Stimulated activated CD8-positive, alpha-beta memory T cell treated with anti-CD3 and anti-CD28 coated beads, Interleukin-4, amount 100 ng/mL, for 1 hour (primary cell): Measurements from ENCODE around the gene SIGLEC11.
A peak's percentile ranks its signal among the peaks of the same experiment; 100 is the strongest.
"Not testable (repeated sequence)": the region's sequence is repeated elsewhere in the genome, so short reads cannot be mapped to it uniquely, and the experiment has no call there.

Experiments used
- DNase-seq, 2 donors: peaks; one replicate each; pipeline ENCODE4 v3.0.0-alpha.2; 2020; ENCODE audit warnings: low read depth in 2 of 2, low spot score in 1 of 2

Gene SIGLEC11

DNA sequence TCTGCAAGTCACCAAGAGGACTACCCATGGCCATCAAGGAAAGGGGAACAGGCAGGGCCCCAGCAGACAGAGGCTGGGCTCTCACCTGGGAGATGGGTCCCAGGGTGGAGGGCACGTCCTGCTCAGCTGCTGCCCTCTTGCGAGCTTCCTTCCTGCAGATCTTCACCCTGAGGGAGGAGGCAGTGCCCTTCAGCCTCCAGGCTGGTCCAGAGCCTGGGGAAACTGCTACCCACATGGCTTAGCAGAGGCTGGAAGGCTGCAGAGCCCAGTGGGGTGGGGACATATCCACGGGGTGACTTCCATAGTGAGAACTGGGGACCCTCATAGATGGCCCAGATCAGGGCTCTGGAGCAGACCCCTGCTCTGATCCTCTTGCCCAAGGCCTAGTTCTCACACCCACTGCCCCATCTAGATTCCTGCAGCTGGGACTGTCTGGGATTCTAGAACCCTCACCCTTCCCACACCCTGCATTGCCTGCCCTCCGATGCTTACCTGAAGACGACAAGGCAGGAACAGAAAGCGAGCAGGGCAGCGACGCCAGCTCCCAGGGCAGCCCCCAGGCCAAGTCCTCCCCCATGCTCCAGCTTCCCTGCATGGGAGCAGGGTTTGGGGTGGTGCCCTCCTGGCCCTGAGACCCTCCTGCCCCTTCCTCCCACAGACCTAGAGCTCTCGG, 9.0 kb downstream of the SIGLEC11 start:
- no peak for DNase-seq

DNA sequence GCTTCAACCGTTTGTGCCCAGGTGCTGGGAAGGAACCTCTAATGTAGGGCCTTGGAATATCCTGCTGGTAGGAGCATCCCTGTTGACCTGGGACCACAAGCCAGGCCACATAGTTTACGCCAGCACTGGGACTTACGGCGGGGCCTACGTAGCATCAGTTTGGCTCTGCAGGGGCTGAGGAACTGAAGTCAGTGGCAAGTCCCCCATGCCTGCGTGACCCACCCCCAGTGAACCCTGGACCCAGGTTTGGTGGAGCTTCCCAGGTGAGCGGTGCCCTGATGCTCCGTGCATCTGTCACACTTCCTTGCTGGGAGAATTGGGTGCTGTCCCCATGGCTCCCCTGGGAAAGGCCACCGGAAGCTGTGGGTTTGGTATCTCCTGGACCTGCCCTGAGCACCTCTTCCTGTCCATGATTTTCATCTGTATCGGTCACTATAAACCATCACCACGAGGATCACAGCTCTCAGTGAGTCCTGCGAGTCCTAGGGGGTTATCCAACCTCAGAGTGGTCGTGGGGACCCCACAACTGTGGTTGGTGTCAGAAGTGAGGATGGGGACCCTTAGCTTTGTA, 9.9 kb downstream of the SIGLEC11 start:
- DNase-seq, result no peak

DNA sequence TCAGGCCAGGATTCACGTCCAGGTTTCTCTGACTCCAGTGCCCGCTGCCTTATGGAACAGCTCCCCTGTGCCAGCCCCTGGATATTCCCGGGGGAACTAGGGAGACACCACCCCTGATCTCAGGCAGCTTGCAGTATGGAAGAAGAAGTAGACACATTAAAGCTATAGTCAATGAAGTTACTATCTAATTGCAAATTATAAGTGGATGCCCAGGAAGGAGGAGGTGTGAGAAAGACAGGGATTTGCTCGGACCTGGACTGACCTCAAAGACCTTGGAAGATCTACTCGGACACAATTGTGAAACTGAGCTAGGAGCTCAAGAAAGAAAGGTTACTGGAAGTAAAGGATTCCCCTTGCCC, 10.4 kb downstream of the SIGLEC11 start:
- DNase-seq, result no peak

DNA sequence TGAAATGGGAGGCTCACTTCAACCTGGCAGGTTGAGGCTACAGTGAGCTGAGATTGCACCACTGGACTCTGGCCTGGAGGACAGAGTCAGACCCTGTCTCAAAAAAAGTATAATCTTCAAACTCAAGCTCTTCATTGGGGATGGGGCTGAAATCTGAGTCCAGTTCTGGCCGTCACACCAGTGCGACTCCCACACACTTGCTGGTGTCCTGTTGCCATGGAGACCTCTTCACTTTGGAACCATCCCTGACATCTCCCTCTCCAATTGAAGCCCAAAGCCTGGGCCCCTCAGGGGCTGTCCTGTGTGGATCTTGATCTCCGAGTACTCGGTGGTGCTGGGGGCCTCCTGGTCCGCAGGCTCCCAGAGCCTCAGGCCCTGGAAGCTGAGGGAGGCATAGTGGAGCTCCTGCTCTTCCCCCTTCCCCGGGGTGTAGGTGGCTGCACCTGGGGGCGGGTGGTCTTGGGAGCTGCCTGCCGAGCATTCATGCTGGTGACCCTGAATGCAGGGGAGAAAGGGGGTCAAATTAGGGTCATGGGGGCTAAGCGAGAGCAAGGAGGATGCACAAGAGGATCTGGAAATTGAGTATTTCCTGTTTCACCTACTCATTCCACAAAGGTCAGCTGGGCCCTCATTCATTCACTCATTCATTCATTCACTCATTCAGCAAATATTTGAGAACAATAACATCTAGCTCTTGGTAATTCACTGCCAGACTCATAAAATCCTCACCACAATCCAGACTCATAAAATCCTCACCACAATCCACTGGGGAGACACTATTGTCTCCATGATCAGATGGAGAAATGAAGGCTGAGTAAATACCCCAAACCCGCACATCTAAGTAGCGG, 11.0 kb downstream of the SIGLEC11 start:
- DNase-seq, result no peak

DNA sequence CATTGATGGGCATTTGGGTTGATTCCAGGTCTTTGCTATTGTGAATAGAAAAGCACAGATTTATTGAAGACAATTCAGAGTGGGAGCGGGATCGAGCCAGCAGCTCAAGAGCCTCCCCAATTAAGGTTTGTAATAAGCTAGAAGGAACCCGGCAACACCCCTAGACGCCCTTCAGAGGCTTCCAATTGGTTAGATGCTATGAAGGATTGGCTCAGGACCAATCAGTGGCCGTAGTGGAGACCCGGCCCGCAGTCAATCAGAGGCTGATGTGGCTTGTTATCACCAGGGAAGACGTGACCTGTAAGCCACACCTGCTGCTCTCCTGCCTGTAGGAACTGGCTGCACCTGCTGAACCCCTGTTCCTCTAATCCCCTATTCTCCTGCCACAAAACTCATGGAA, 14.6 kb downstream of the SIGLEC11 start:
- no peak for DNase-seq

DNA sequence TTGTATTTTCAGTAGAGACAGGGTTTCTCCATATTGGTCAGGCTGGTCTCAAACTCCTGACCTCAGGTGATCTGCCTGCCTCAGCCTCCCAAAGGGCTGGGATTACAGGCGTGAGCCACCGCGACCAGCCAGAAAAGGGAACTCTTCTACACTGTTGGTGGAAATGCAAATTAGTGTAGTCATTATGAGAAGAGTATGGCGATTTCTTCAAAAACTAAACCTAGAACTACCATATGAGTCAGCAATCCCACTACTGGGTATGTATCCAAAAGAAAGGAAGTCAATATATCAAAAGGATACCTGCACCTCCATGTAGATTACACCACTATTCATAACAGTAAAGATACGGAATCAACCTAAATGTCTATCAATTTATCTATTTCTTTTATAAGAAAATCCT, 16.4 kb downstream of the SIGLEC11 start:
- DNase-seq, result not testable (repeated sequence)

DNA sequence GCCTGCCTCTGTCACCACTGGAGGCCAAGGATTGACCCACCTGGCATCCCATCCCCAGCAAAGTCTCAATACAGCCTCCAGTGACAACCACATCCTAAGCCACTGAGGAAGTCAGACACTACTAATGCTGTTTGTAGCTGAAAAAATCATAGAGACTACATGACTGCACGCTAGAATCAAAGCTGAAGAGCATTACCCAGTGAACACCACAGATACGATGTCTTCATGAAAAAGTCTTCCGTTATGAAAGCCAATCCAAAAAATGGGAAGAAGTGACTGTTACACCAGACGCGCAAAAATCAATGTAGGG, 20.5 kb downstream of the SIGLEC11 start:
- DNase-seq, result no peak

DNA sequence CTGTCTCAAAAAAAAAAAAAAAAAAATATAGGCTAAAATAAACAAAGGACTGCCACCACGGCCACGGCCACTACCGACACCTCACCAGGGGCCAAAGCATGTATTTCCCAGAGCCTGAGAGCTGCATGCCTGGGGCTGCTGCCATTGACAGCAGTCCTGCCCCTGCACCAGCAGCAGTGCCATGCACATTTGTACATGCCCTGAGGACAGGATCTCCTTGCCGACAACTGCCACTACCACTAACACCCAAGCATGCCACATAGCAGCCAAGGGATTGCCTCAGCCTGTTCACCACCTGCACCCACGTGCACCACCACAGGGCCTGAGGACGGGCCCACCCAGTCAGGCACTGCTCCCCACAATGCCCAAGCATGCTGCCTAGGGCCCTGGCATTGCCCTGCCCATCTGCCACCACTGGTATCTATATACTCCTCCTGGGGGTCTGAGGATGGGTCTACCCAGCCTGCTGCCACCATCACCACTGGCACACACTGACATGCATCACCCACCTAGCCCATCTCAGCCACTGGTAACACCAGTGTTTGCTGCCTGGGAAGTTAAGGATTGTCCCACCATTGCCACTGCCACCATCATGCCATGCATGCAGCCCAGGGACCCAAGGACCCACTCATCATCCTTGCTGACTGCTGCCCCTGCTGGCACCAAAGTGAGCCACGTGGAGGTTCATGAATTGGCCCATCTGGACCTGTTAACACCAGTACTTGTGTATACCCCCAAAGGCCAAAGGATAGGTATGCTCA, 21.1 kb downstream of the SIGLEC11 start:
- DNase-seq, result no peak

DNA sequence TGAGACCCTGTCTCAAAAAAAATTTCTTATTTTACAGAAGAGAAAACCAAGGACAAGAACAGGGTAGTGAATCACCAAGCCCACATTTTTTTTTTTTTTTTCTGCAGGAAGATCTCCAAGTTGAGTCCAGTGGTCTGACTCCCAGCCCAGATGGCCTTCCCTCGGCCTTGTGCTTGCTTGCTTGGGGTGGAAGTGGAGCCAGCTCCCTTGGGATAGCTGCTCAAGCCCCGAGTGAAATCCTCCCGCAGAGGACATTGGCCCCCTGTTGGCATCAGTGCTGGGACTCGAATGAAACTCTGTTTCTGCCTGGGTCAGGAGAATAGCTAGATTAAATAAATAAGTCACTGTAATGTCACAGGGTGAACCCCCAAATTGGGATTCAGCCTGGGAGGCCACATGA, 22.3 kb downstream of the SIGLEC11 start:
- no peak for DNase-seq

DNA sequence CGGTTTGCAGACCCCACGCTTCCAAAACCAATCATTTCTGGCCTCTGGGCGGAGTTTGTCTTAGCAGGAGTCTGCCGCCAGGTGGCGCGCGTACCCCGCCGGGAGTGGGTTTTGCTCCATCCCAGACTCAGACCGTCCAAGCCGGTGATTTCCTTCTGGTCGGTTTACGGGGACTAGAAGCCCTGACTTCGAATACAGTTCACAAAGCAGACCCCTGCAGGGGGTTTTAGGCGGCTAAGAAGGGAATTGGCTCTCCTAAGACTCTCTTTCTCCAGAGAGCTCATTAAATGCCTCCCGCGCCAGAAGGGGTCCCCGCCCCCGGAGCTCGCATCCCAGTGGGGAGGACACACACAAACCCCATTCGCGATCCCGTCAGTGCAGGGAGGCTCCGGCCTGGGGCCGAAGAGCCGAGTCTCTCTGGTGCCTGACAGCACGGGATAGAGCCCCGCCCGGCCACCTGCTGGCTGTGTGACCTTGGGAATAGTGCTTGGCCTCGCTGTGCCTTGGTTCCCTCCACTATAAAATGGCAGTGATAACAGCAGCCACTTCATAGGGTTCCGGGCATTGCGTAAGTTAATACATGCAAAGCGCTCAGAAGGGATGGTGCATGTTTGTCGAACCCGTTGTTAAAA, 23.1 kb downstream of the SIGLEC11 start:
- DNase-seq, result peak; percentile 56 to 62

DNA sequence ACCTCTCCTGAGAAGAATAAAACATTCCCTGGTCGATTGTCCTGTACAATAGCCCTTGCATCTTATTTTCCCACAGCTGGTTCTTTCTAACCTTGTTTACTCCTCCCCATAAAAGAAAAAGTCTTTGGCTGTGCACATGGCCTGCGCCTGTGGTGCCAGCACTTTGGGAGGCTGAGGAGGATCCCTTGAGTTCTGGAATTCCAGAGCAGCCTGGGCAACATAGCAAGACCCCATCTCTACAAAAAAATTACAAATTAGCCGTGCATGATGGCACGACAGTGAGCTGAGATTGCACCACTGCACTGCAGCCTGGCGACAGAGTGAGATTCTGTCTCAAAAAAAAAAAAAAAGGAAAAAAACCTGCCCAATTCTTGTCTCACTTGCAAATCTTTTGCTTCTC, 24.4 kb downstream of the SIGLEC11 start:
- DNase-seq, result no peak

DNA sequence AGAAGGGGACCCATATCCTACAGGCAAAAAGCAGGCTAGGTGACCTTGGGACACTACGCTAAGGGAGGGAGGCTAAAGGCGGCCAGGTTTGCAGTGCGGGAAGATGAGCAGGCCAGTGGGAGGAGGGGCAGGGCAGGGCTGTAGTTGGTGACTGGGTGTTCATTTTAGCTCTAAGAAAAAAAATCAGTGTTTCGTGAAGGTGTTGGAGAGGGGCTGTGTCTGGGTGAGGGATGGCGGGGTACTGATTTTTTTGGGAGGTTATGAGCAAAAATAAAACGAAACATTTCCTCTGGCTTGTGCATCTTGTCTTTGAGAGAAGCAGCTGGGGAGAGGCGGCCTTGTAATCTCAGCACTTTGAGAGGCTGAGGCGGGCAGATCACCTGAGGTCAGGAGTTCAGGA, 27.3 kb downstream of the SIGLEC11 start:
- DNase-seq, result no peak

DNA sequence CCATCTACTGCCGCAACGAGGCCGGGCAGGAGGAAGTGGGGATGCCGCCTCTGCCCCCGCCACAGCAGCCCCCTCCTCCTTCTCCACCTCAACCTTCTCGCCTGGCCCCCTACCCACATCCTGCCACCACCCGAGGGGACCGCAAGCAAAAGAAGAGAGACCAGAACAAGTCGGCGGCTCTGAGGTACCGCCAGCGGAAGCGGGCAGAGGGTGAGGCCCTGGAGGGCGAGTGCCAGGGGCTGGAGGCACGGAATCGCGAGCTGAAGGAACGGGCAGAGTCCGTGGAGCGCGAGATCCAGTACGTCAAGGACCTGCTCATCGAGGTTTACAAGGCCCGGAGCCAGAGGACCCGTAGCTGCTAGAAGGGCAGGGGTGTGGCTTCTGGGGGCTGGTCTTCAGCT, 28.2 kb downstream of the SIGLEC11 start:
- no peak for DNase-seq

DNA sequence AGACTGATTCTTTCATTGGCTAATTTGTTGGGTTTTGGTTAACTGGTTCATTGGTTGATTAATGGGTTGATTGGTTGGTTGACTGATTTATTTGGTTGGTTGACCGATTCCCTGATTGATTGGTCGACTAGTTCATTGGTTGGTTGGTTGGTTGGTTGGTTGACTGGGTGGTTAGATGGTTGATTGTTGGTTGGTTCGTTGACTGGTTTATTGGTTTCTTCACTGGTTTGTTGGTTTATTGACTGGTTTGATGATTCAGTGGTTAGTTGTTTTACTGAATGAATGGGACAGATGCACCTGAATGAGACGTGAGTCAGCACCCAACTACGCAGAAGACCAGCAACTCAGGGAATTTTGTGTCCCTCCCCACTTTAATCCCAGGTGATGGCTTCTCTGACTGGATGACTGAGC, 28.9 kb downstream of the SIGLEC11 start:
- DNase-seq, result no peak

DNA sequence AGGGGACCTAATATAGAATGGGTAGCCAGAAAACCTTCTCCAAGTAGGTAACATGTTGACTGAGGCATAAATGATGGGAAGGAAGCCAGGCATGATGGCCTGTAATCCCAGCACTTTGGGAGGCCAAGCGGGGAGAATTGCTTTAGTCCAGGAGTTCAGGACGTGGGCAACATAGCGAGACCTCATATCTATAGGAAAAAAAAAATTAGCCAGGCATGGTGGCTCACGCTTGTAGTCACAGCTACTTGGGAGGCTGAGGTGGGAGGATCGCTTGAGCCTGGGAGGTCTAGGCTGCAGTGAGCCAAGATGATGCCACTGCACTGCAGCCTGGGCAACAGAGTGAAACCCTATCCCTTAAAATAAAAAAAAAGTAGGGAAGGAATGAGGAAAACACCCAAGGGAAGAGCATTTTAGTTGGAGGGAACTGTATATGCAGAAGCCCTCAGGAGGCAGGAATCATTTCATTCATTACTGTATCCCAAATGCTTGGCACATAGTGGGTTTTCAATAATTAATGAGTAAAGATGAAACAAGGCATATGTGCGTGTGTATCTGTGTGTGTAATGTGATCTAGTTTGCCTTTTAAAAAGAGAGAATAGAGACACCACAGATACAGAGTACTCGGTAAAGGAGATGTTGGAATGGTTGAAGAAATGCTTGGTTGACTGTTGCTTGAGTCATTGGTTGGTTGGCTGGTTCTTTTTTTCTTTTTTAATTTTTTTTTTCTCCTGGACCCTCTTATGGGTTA, 29.5 kb downstream of the SIGLEC11 start:
- DNase-seq, result no peak

DNA sequence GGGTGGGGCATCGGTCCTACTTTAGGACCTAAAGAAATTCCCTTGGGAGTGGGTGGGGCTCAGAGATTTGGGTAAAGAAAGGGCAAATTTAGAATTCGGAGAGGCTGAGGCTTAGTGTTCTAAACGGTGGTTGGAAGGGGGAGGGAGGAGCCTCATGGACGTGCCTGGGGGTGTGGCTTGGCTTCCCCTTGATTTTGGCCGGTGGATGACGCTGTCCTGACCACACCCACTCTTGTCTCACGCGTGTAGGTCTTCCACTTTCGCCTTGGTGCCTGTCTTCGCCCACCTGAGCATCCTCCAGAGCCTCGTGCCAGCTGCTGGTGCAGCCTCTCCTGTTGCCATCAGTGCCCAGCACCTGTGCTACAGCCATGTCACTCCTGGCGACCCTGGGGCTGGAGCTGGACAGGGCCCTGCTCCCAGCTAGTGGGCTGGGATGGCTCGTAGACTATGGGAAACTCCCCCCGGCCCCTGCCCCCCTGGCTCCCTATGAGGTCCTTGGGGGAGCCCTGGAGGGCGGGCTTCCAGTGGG, 30.4 kb downstream of the SIGLEC11 start:
- DNase-seq, result no peak

DNA sequence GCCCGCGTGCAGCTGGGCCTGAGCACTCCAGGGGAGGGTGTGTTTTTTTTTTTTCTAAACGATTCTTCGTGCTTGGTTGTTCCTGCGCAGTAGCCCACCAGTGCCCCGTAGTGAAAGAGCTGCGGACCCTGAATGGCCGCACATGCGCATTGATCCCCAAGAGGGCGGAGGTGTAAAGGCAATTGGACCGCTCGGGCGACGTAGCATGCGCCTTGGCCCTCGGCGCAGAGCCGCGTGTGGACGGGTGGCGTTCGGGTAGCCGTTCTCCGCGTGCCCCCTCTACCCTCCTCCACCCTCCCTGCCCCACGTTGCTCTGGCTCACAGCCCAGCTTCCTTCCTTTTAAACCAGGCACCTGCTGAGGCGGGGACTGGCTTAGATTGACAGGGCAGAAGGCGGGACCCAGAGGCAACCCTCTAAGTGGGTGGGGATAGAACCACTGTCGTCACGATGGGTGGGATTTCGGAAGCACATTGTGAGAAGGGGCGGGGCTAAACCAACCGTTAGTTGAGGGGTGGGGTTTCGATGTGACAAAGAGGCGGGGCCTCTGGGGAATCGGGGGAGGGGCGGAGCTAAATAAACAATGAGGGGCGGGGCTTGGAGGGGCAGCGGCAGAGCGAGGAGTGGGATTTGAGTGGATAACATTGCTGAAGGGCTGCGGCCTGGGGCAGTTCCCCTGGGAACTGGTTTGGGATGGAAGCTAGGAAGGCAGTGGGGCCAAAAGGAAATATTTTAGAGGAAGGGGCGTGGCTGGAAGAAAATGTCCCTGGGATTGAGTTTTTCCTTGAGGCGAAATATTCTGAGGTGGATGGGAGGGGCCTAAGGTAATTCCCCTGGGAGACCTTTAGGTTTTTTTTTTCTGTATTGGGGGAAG, 31.1 kb downstream of the SIGLEC11 start:
- DNase-seq, result peak; percentile 74 to 85

DNA sequence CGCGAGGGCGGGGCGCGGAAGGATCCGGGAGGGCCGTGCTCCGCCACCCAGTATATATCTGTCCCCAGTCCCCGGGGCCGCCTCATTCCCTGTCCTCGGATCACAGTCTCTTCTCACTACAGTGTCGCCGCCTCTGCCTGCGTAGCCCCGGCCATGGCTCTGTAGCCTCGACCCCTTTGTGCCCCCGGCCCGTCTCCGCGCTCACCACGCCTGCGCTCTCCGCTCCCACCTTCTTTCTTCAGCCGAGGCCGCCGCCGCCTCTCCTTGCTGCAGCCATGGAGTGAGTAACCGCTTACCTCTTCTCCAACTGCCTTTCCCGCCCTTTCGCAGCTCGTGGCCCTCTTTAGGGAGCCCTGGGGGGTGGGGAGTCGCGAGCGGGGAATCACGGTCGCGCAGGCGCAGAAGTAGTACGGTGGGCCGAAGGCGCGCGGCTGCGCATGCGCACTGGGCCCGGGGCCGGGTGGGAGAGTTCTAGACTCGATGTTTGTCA, 31.8 kb downstream of the SIGLEC11 start, which contains the start of the genes ATF5 and NUP62:
Gene ATF5 (plus strand): TSS at position 85 of the 490 bp plus-strand sequence. CDS start 1,646 bp downstream, outside the sequence.
Gene NUP62 (minus strand): TSS at position 384 of the 490 bp plus-strand sequence. CDS start 19,697 bp downstream, outside the sequence.
- peak; percentile 84 to 86 for DNase-seq
